Activated CD8-positive, alpha-beta memory T cell treated with anti-CD3 and anti-CD28 coated beads for 1 hour (primary cell): Measurements from ENCODE around the gene NR2C2AP.

ENCODE experiments used
- DNase-seq, 2 donors: peaks; one replicate each; pipeline ENCODE4 v3.0.0-alpha.2; 2020; ENCODE audit warnings: low read depth in 1 of 2; ENCODE audit errors: extremely low read depth in 1 of 2

The NR2C2AP gene

GRCh38 chr19:19152668-19153384 lies 50.4 kb downstream of the NR2C2AP start:
- no peak for DNase-seq

- DNase-seq, result no peak
Observed at GRCh38 chr19:19151418-19151817, 51.8 kb downstream of the NR2C2AP start.
